Measurements from ENCODE around the gene FXR1.

Gene FXR1

DNA sequence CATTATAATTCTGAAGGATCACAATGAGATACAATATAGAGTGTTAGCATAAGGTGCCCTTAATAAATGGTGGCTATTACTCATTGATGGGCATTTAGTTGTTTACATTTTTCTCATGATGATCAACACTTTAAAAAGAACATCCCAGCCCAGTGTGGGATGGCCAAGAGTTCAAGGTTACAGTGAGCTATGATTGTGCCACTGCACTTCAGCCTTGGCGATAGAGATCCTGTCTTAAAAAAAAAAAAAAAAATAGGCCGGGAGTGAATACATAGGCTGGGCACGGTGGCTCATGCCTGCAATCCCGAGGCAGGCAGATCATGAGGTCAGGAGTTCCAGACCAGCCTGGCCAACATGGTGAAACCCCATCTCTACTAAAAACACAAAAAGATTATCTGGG, 1.6 kb upstream of the FXR1 start:
- ATAC-seq (ENCODE audit: insufficient read depth, low read depth): no peak

DNA sequence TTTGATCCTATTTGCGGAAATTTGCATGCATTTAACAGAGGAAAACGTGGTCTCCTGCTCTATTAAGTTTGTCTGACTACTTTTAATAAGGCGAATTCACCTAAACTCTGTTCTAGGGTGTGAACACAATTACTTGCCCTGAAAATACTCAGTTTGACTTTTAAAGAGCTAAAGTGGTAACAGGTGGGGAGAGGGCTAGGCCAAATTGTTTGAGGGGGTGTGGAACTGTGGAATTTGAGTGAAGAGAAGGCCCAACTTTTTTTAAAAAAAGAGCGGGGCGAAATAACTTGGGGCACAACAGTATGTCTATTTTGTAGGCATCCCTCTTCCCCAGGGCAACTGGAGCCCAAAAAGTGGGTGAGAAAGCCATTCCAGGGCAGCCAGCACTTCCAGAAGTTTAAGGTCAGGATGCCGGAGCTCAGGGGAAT, 580 bp upstream of the FXR1 start:
- Histone ChIP-seq H3K9me3 (ENCODE audit: insufficient read depth, low read length, severe bottlenecking) (no peaks in the 10 kb centered on the region), H3K27ac (ENCODE audit: low read length) (peak overlapping the region; percentile 89), H3K36me3 (ENCODE audit: insufficient read depth, low read length) (peaks cover 20% of the 10 kb centered on the region), H3K9ac (ENCODE audit: low read depth, low read length) (peak overlapping the region; percentile 90), H2AFZ (ENCODE audit: low read depth, low read length) (peak overlapping the region; percentile 85), H3K4me1 (ENCODE audit: insufficient read depth, low read length) (peaks cover 34% of the 10 kb centered on the region), H3K27me3 (ENCODE audit: insufficient read depth, low read length, poor library complexity) (no peaks in the 10 kb centered on the region), H3K4me2 (ENCODE audit: insufficient read depth, low read length) (peak overlapping the region; percentile 86), H3K4me3 (ENCODE audit: low read depth in 1 of 2, low read length in 2 of 2) (peak overlapping the region; percentile 73 to 96; a peak in 3 of 4 replicates), H4K20me1 (ENCODE audit: insufficient read depth, low read length) (peaks cover 40% of the 10 kb centered on the region), H3K79me2 (ENCODE audit: insufficient read depth, low read length) (peaks cover 44% of the 10 kb centered on the region)
- ATAC-seq (ENCODE audit: insufficient read depth, low read depth) (no peak; the same call in 2 of the 3 replicates), DNase-seq (no peak)
- TF ChIP-seq EZH2 (IDR thresholded peaks at IDR 0.05; ENCODE audit: borderline replicate concordance, low read depth, low read length, severe bottlenecking): no peak
- TF ChIP-seq, protein P1, sequence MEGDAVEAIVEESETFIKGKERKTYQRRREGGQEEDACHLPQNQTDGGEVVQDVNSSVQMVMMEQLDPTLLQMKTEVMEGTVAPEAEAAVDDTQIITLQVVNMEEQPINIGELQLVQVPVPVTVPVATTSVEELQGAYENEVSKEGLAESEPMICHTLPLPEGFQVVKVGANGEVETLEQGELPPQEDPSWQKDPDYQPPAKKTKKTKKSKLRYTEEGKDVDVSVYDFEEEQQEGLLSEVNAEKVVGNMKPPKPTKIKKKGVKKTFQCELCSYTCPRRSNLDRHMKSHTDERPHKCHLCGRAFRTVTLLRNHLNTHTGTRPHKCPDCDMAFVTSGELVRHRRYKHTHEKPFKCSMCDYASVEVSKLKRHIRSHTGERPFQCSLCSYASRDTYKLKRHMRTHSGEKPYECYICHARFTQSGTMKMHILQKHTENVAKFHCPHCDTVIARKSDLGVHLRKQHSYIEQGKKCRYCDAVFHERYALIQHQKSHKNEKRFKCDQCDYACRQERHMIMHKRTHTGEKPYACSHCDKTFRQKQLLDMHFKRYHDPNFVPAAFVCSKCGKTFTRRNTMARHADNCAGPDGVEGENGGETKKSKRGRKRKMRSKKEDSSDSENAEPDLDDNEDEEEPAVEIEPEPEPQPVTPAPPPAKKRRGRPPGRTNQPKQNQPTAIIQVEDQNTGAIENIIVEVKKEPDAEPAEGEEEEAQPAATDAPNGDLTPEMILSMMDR (IDR thresholded peaks at IDR 0.05; ENCODE audit: borderline replicate concordance, extremely low read depth, low read length, poor library complexity, severe bottlenecking): no peak

More for the DNA sequence above, 1.6 kb upstream of the FXR1 start:
- no peak overlapping the region for H3K4me3 ChIP-seq (ENCODE audit: low read depth in 1 of 2, low read length in 2 of 2)
- peaks cover 33% of the 10 kb centered on the region for H3K79me2 ChIP-seq (ENCODE audit: insufficient read depth, low read length)
- no peak overlapping the region for H3K4me2 ChIP-seq (ENCODE audit: insufficient read depth, low read length)
- no peak for DNase-seq
- no peak for TF ChIP-seq EZH2 (IDR thresholded peaks at IDR 0.05; ENCODE audit: borderline replicate concordance, low read depth, low read length, severe bottlenecking)
- TF ChIP-seq, protein P1 (IDR thresholded peaks at IDR 0.05; ENCODE audit: borderline replicate concordance, extremely low read depth, low read length, poor library complexity, severe bottlenecking): no peak
- H3K27me3 ChIP-seq (ENCODE audit: insufficient read depth, low read length, poor library complexity): no peaks in the 10 kb centered on the region
- peaks cover 29% of the 10 kb centered on the region for H4K20me1 ChIP-seq (ENCODE audit: insufficient read depth, low read length)
- H3K9ac ChIP-seq (ENCODE audit: low read depth, low read length): no peak overlapping the region
- peaks cover 11% of the 10 kb centered on the region for H3K36me3 ChIP-seq (ENCODE audit: insufficient read depth, low read length)
- H3K4me1 ChIP-seq (ENCODE audit: insufficient read depth, low read length): peaks cover 32% of the 10 kb centered on the region
- no peak overlapping the region for H2AFZ ChIP-seq (ENCODE audit: low read depth, low read length)
- no peak overlapping the region for H3K27ac ChIP-seq (ENCODE audit: low read length)
- H3K9me3 ChIP-seq (ENCODE audit: insufficient read depth, low read length, severe bottlenecking): peaks cover 2% of the 10 kb centered on the region

DNA sequence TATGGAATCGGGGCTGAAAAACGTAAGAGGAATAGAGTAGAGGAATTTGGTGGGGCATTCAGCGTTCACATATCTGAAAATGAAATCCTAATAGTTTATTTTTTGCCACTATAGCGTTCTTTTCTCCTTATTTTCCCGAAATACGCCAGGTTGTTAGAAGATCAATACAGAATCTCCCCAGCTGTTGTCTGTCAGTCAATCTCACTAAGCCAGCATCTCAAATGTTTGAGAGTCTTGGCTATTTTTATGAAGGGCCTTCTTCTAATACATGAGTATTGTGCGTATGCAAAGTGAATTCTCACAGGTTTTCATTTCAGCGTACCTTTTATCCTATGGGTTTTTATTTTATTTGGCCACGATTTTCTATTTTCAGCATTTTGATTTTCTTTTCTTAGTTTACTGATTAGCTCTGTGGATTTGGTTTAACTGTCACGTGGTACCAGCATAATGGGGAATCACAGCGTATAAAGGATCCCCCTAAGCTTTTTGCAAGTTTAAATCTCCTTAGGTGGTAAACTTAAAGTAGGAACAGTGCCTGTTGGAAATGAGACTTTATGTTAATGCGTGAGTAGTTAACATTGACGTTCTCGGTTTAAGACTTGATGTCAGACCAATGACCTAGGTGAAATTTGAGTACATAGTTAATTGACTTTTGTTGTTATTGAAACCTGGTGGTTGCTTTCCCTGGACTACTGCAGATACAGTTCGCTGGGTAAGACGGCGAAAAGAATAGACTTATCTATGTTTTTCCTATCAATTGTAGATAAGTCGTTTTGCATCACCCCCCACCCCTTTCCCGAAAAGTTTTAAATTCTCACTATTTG, 1.3 kb downstream of the FXR1 start:
- Histone ChIP-seq H3K4me3 (ENCODE audit: low read depth in 1 of 2, low read length in 2 of 2) (peak overlapping the region; percentile 73 to 96), H3K36me3 (ENCODE audit: insufficient read depth, low read length) (peaks cover 25% of the 10 kb centered on the region), H3K4me2 (ENCODE audit: insufficient read depth, low read length) (peak overlapping the region; percentile 86), H4K20me1 (ENCODE audit: insufficient read depth, low read length) (peaks cover 55% of the 10 kb centered on the region), H2AFZ (ENCODE audit: low read depth, low read length) (0 out of 2 replicates have a peak overlapping the region, but pooled peaks have one; percentile 85), H3K9ac (ENCODE audit: low read depth, low read length) (peak overlapping the region; percentile 90), H3K27ac (ENCODE audit: low read length) (peak overlapping the region; percentile 89), H3K27me3 (ENCODE audit: insufficient read depth, low read length, poor library complexity) (no peaks in the 10 kb centered on the region), H3K4me1 (ENCODE audit: insufficient read depth, low read length) (peaks cover 34% of the 10 kb centered on the region), H3K9me3 (ENCODE audit: insufficient read depth, low read length, severe bottlenecking) (no peaks in the 10 kb centered on the region), H3K79me2 (ENCODE audit: insufficient read depth, low read length) (peaks cover 62% of the 10 kb centered on the region)
- no peak for ATAC-seq (ENCODE audit: insufficient read depth, low read depth)
- no peak for TF ChIP-seq EZH2 (IDR thresholded peaks at IDR 0.05; ENCODE audit: borderline replicate concordance, low read depth, low read length, severe bottlenecking)
- TF ChIP-seq, protein P1 (IDR thresholded peaks at IDR 0.05; ENCODE audit: borderline replicate concordance, extremely low read depth, low read length, poor library complexity, severe bottlenecking): no peak
- DNase-seq: no peak

All from DND-41 (cell line).